Stimulated activated CD4-positive, alpha-beta T cell treated with anti-CD3 and anti-CD28 coated beads, TNF-alpha, amount 100 ng/mL, for 4 hours (primary cell): ENCODE measurements around the gene NME8.

Experiments
- DNase-seq, 3 experiments: peaks; one replicate each; pipeline ENCODE4 v3.0.0-alpha.2; 2020; ENCODE audit warnings: low read depth in 3 of 3

Gene NME8

GRCh38 chr7:37901236-37901827 is 52.9 kb downstream of the NME8 start:
- DNase-seq = no peak

GRCh38 chr7:37901890-37902524 is 53.6 kb downstream of the NME8 start:
- DNase-seq = no peak

- DNase-seq = no peak
These were observed 59.9 kb downstream of the NME8 start for GRCh38 chr7:37908221-37908788.

- no peak for DNase-seq
These were observed 64.4 kb downstream of the NME8 start for GRCh38 chr7:37912756-37913155.

- DNase-seq = no peak
These were observed 67.0 kb downstream of the NME8 start for GRCh38 chr7:37915438-37915837.

GRCh38 chr7:37916017-37916672 is 67.7 kb downstream of the NME8 start:
- no peak for DNase-seq

- no peak for DNase-seq
These were observed 68.6 kb downstream of the NME8 start, which contains the start of gene SFRP4 for GRCh38 chr7:37916673-37917660. TSS of gene SFRP4 (minus strand) at chr7:37916817. CDS start at chr7:37916537, 280 bp downstream.

- no peak for DNase-seq
These were observed 70.1 kb downstream of the NME8 start for GRCh38 chr7:37918526-37918925.

- no peak for DNase-seq
These were observed 72.0 kb downstream of the NME8 start, which contains the start of gene EPDR1 for GRCh38 chr7:37920305-37920848. TSS of gene EPDR1 (plus strand) at chr7:37920640. CDS start at chr7:37920940, 300 bp downstream.

GRCh38 chr7:37920849-37921805 is 72.7 kb downstream of the NME8 start:
- DNase-seq = no peak

GRCh38 chr7:37921876-37922275 is 73.5 kb downstream of the NME8 start:
- DNase-seq = no peak

GRCh38 chr7:37923996-37924395 is 75.6 kb downstream of the NME8 start:
- DNase-seq = no peak

GRCh38 chr7:37924491-37925041 is 76.2 kb downstream of the NME8 start:
- DNase-seq = no peak

GRCh38 chr7:37925620-37926019 is 77.2 kb downstream of the NME8 start:
- no peak for DNase-seq

GRCh38 chr7:37927773-37928444 is 79.5 kb downstream of the NME8 start:
- no peak for DNase-seq

- no peak for DNase-seq
These were observed 80.5 kb downstream of the NME8 start for GRCh38 chr7:37928878-37929277.

GRCh38 chr7:37930226-37930948 is 82.0 kb downstream of the NME8 start:
- DNase-seq = no peak

- no peak for DNase-seq
These were observed 84.1 kb downstream of the NME8 start for GRCh38 chr7:37932543-37932942.
